ENCODE results near the gene GALC.

Gene GALC

GRCh38 chr14:88023658-88024187 is 30.7 kb upstream of the GALC start:
- Histone ChIP-seq H3K27me3 (ENCODE audit: low read length) (no peaks in the 10 kb centered on the region), H3K36me3 (ENCODE audit: low read length) (no peaks in the 10 kb centered on the region), H3K9me3 (ENCODE audit: insufficient read depth, low read length) (no peaks in the 10 kb centered on the region), H3K79me2 (ENCODE audit: insufficient read depth, low read length) (no peaks in the 10 kb centered on the region), H4K20me1 (ENCODE audit: low read depth, low read length) (no peaks in the 10 kb centered on the region), H2AFZ (ENCODE audit: low read depth, low read length, severe bottlenecking) (no peak overlapping the region), H3F3A (ENCODE audit: insufficient read depth) (no peaks in the 10 kb centered on the region), H3K4me3 (ENCODE audit: insufficient read depth, low read length, poor library complexity, severe bottlenecking) (no peak overlapping the region), H3K4me2 (ENCODE audit: low read depth, low read length, poor library complexity, severe bottlenecking) (no peak overlapping the region), H3K27ac (ENCODE audit: low read depth, low read length) (no peak overlapping the region), H3K9me2 (replicated peaks; ENCODE audit: insufficient read depth, low read length) (no peaks in the 10 kb centered on the region), H3K9ac (ENCODE audit: low read length) (no peak overlapping the region)
- TF ChIP-seq, protein P1, sequence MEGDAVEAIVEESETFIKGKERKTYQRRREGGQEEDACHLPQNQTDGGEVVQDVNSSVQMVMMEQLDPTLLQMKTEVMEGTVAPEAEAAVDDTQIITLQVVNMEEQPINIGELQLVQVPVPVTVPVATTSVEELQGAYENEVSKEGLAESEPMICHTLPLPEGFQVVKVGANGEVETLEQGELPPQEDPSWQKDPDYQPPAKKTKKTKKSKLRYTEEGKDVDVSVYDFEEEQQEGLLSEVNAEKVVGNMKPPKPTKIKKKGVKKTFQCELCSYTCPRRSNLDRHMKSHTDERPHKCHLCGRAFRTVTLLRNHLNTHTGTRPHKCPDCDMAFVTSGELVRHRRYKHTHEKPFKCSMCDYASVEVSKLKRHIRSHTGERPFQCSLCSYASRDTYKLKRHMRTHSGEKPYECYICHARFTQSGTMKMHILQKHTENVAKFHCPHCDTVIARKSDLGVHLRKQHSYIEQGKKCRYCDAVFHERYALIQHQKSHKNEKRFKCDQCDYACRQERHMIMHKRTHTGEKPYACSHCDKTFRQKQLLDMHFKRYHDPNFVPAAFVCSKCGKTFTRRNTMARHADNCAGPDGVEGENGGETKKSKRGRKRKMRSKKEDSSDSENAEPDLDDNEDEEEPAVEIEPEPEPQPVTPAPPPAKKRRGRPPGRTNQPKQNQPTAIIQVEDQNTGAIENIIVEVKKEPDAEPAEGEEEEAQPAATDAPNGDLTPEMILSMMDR (IDR thresholded peaks at IDR 0.05; ENCODE audit: insufficient read depth, low read length, poor library complexity, severe bottlenecking), result no peak
- no peak for TF ChIP-seq EZH2phosphoT487 (conservative IDR thresholded peaks at IDR 0.05; ENCODE audit: low read length)

DNA sequence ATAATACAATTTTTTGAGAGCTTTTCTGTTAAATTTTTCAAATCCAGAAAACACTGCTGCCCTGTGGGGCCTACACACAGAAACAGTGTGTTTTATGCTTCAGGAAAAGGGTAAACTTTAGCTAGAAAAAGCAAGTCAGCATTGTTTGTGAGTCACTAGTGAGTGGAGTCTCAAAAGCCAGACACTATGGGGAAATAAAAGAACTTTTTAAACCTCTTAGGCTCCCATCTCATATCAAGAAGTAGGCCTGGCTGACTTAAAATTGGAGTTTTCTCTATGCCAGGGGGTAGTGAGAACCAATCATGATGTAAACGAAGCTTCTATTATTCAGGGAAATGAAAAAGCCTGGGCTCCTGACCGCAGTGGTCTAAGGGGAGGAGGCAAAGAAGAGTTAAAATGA is 24.6 kb upstream of the GALC start:
- no peak for TF ChIP-seq EZH2phosphoT487 (conservative IDR thresholded peaks at IDR 0.05; ENCODE audit: low read length)
- TF ChIP-seq, protein P1 (IDR thresholded peaks at IDR 0.05; ENCODE audit: insufficient read depth, low read length, poor library complexity, severe bottlenecking), result no peak
- Histone ChIP-seq H3K4me2 (ENCODE audit: low read depth, low read length, poor library complexity, severe bottlenecking) (no peak overlapping the region), H3K4me3 (ENCODE audit: insufficient read depth, low read length, poor library complexity, severe bottlenecking) (no peak overlapping the region), H3K27me3 (ENCODE audit: low read length) (no peaks in the 10 kb centered on the region), H3K27ac (ENCODE audit: low read depth, low read length) (no peak overlapping the region), H3K9ac (ENCODE audit: low read length) (no peak overlapping the region), H3K36me3 (ENCODE audit: low read length) (0 out of 2 replicates have a peak, but pooled peaks cover 1% of the 10 kb centered on the region), H3K79me2 (ENCODE audit: insufficient read depth, low read length) (peaks cover 14% of the 10 kb centered on the region), H3K9me2 (replicated peaks; ENCODE audit: insufficient read depth, low read length) (no peaks in the 10 kb centered on the region), H4K20me1 (ENCODE audit: low read depth, low read length) (no peaks in the 10 kb centered on the region; the same call in 1 of the 2 replicates), H2AFZ (ENCODE audit: low read depth, low read length, severe bottlenecking) (no peak overlapping the region), H3F3A (ENCODE audit: insufficient read depth) (peaks cover 6% of the 10 kb centered on the region; the same call in 1 of the 2 replicates), H3K9me3 (ENCODE audit: insufficient read depth, low read length) (no peaks in the 10 kb centered on the region)

- H4K20me1 ChIP-seq (ENCODE audit: low read depth, low read length), result no peaks in the 10 kb centered on the region; the same call in 1 of the 2 replicates
- no peak overlapping the region for H3K4me2 ChIP-seq (ENCODE audit: low read depth, low read length, poor library complexity, severe bottlenecking)
- no peak overlapping the region for H3K9ac ChIP-seq (ENCODE audit: low read length)
- no peaks in the 10 kb centered on the region for H3K9me2 ChIP-seq (replicated peaks; ENCODE audit: insufficient read depth, low read length)
- H3F3A ChIP-seq (ENCODE audit: insufficient read depth), result peaks cover 6% of the 10 kb centered on the region; the same call in 1 of the 2 replicates
- H3K9me3 ChIP-seq (ENCODE audit: insufficient read depth, low read length), result no peaks in the 10 kb centered on the region
- no peak overlapping the region for H3K4me3 ChIP-seq (ENCODE audit: insufficient read depth, low read length, poor library complexity, severe bottlenecking)
- H3K79me2 ChIP-seq (ENCODE audit: insufficient read depth, low read length), result peaks cover 19% of the 10 kb centered on the region
- H3K27me3 ChIP-seq (ENCODE audit: low read length), result no peaks in the 10 kb centered on the region
- peaks cover 5% of the 10 kb centered on the region; the same call in 1 of the 2 replicates for H3K36me3 ChIP-seq (ENCODE audit: low read length)
- H2AFZ ChIP-seq (ENCODE audit: low read depth, low read length, severe bottlenecking), result no peak overlapping the region
- no peak overlapping the region for H3K27ac ChIP-seq (ENCODE audit: low read depth, low read length)
- TF ChIP-seq, protein P1 (IDR thresholded peaks at IDR 0.05; ENCODE audit: insufficient read depth, low read length, poor library complexity, severe bottlenecking), result no peak
- no peak for TF ChIP-seq EZH2phosphoT487 (conservative IDR thresholded peaks at IDR 0.05; ENCODE audit: low read length)
These were observed 23.8 kb upstream of the GALC start for GRCh38 chr14:88016768-88017167.
